HepG2 (cell line): ENCODE measurements around the gene ZFP36. TPM values are rescaled to one million over a fixed set of nuclear protein-coding genes. Genes with fewer than 3 reads are reported as not detected.

Source experiments
- FOXK2 ChIP-seq: fragments of 450-650 bp; IDR thresholded peaks from 2 replicates; pipeline ENCODE4 v1.6.1; 2016
- KAT2B ChIP-seq: fragments of 150-350 bp; IDR thresholded peaks from 2 replicates; pipeline ENCODE4 v1.6.1; 2014; ENCODE audit warnings: low read depth, low read length, borderline replicate concordance
- MZF1 ChIP-seq: sonication (generic); formaldehyde crosslinking; IDR thresholded peaks from 2 replicates; pipeline ENCODE4 v1.8.1; 2023; ENCODE audit warnings: mild to moderate bottlenecking, missing genetic modification reagents, borderline replicate concordance
- NFYB ChIP-seq: sonication (generic); formaldehyde crosslinking; IDR thresholded peaks from 2 replicates; pipeline ENCODE4 v1.4.0; 2020; ENCODE audit warnings: missing genetic modification reagents
- NONO ChIP-seq, 2 experiments: fragments of 450-650 bp in 1 of 2; sonication (generic) in 1 of 2; formaldehyde crosslinking in 1 of 2; IDR thresholded peaks in 1 of 2; conservative IDR thresholded peaks in 1 of 2; 2 replicates each; pipeline versions ENCODE4 v1.6.1 to v1.8.0; 2017 to 2022; ENCODE audit warnings: mild to moderate bottlenecking in 1 of 2, missing genetic modification reagents in 1 of 2, moderate library complexity in 1 of 2
- NR2F2 ChIP-seq: IDR thresholded peaks from 2 replicates; pipeline ENCODE4 v1.6.1; 2012; ENCODE audit warnings: low read depth, inconsistent platforms, borderline replicate concordance
- PCBP1 ChIP-seq: fragments of 200-400 bp; formaldehyde crosslinking; IDR thresholded peaks from 2 replicates; pipeline ENCODE4 v1.6.1; 2017; ENCODE audit warnings: mild to moderate bottlenecking, low read depth, low read length, borderline replicate concordance
- TBX2 ChIP-seq: sonication (generic); formaldehyde crosslinking; IDR thresholded peaks from 2 replicates; pipeline ENCODE4 v1.5.0; 2020; ENCODE audit warnings: missing genetic modification reagents, mild to moderate bottlenecking, borderline replicate concordance
- ZFP41 ChIP-seq: sonication (generic); formaldehyde crosslinking; IDR thresholded peaks from 2 replicates; pipeline ENCODE4 v1.4.0; 2020; ENCODE audit warnings: mild to moderate bottlenecking, missing genetic modification reagents, borderline replicate concordance
- ZNF296 ChIP-seq: sonication (generic); formaldehyde crosslinking; conservative IDR thresholded peaks from 2 replicates; pipeline ENCODE4 v1.5.0; 2020; ENCODE audit warnings: mild to moderate bottlenecking, missing genetic modification reagents
- ZNF44 ChIP-seq: sonication (generic); formaldehyde crosslinking; IDR thresholded peaks from 2 replicates; pipeline ENCODE4 v1.5.1; 2020; ENCODE audit warnings: mild to moderate bottlenecking, missing genetic modification reagents
- ZNF501 ChIP-seq: sonication (generic); formaldehyde crosslinking; IDR thresholded peaks from 2 replicates; pipeline ENCODE4 v1.5.1; 2020; ENCODE audit warnings: mild to moderate bottlenecking, moderate library complexity, missing genetic modification reagents
- ZNF530 ChIP-seq: sonication (generic); formaldehyde crosslinking; IDR thresholded peaks from 2 replicates; pipeline ENCODE4 v1.5.0; 2020; ENCODE audit warnings: low read depth, mild to moderate bottlenecking, missing genetic modification reagents
- ZNF546 ChIP-seq: sonication (generic); formaldehyde crosslinking; conservative IDR thresholded peaks from 2 replicates; pipeline ENCODE4 v1.8.1; 2023; ENCODE audit warnings: mild to moderate bottlenecking, missing genetic modification reagents
- polyA plus RNA-seq, 8 experiments: library from polyadenylated mRNA; depleted of rRNA in 3 of 8; stranded (reverse) in 7 of 8; unstranded in 1 of 8; fragments of >200 nt; fragmentation: Illumina TruSeq in 4 of 8; extraction: Trizol in 4 of 8; gene quantifications; 2 replicates each; pipeline versions ENCODE4 v1.2.1 to v1.2.3, GENCODE V29; 2011 to 2016; ENCODE audit warnings: low read depth in 4 of 8, missing spikeins in 1 of 8, mixed read lengths in 1 of 8; ENCODE audit not compliant: insufficient read depth in 1 of 8
- total RNA-seq, 5 experiments: library from RNA; depleted of rRNA; stranded (reverse); fragments of >200 nt; fragmentation: Illumina TruSeq; extraction: Trizol; gene quantifications; 2 replicates each; pipeline ENCODE4 v1.2.3, GENCODE V29; 2016; ENCODE audit warnings: low read depth in 1 of 5
- TF ChIP-seq, protein P1 (sequence below): sonication (generic); formaldehyde crosslinking; IDR thresholded peaks from 2 replicates; pipeline ENCODE4 v1.5.0; 2020; ENCODE audit warnings: missing genetic modification reagents
- TF ChIP-seq, protein P2 (sequence below): sonication (generic); formaldehyde crosslinking; IDR thresholded peaks from 2 replicates; pipeline ENCODE4 v1.8.1; 2023; ENCODE audit warnings: mild to moderate bottlenecking, missing genetic modification reagents
- TF ChIP-seq, protein P3 (sequence below): sonication (generic); formaldehyde crosslinking; IDR thresholded peaks from 2 replicates; pipeline ENCODE4 v1.8.0; 2022; ENCODE audit warnings: low read depth, missing genetic modification reagents

The ZFP36 gene
- total and polyA plus RNA-seq, 2 of the 13 experiments (the other 11 are each of a cell fraction or from before 2014, with no cell fraction given): 1.4 to 1.7 TPM

GRCh38 chr19:39445196-39446111 is 38.8 kb downstream of the ZFP36 start, which contains the start of gene SUPT5H (continued):
- no peak for TF ChIP-seq KAT2B
- no peak for TF ChIP-seq NONO (IDR thresholded peaks at IDR 0.05)
- peak; percentile 96 for TF ChIP-seq NONO (CRISPR knock-in tag; conservative IDR thresholded peaks at IDR 0.05)
- peak; percentile 61 for TF ChIP-seq NFYB (CRISPR knock-in tag)
- TF ChIP-seq, protein P1, sequence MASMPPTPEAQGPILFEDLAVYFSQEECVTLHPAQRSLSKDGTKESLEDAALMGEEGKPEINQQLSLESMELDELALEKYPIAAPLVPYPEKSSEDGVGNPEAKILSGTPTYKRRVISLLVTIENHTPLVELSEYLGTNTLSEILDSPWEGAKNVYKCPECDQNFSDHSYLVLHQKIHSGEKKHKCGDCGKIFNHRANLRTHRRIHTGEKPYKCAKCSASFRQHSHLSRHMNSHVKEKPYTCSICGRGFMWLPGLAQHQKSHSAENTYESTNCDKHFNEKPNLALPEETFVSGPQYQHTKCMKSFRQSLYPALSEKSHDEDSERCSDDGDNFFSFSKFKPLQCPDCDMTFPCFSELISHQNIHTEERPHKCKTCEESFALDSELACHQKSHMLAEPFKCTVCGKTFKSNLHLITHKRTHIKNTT (CRISPR knock-in tag): no peak
- TF ChIP-seq FOXK2: peak; percentile 48; the same call in 1 of the 2 replicates
- peak; percentile 98 for TF ChIP-seq ZNF501 (CRISPR knock-in tag)
- TF ChIP-seq ZNF546 (CRISPR knock-in tag): peak; percentile 86; the same call in 1 of the 2 replicates
- no peak for TF ChIP-seq MZF1 (CRISPR knock-in tag)
- TF ChIP-seq TBX2 (CRISPR knock-in tag): peak; percentile 77; the same call in 1 of the 2 replicates
- peak; percentile 75; the same call in 1 of the 2 replicates for TF ChIP-seq PCBP1
- no peak for TF ChIP-seq ZFP41 (CRISPR knock-in tag)
- TF ChIP-seq, protein P2, sequence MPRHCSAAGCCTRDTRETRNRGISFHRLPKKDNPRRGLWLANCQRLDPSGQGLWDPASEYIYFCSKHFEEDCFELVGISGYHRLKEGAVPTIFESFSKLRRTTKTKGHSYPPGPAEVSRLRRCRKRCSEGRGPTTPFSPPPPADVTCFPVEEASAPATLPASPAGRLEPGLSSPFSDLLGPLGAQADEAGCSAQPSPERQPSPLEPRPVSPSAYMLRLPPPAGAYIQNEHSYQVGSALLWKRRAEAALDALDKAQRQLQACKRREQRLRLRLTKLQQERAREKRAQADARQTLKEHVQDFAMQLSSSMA (CRISPR knock-in tag): peak; percentile 100
- TF ChIP-seq NR2F2: no peak
- TF ChIP-seq, protein P3, sequence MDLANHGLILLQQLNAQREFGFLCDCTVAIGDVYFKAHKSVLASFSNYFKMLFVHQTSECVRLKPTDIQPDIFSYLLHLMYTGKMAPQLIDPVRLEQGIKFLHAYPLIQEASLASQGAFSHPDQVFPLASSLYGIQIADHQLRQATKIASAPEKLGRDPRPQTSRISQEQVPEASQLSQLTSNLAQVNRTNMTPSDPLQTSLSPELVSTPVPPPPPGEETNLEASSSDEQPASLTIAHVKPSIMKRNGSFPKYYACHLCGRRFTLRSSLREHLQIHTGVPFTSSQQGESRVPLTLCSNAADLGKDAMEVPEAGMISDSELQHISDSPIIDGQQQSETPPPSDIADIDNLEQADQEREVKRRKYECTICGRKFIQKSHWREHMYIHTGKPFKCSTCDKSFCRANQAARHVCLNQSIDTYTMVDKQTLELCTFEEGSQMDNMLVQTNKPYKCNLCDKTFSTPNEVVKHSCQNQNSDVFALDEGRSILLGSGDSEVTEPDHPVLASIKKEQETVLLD: peak; percentile 77
- TF ChIP-seq ZNF44 (CRISPR knock-in tag): peak; percentile 79; the same call in 1 of the 2 replicates
- no peak for TF ChIP-seq ZNF530 (CRISPR knock-in tag)
- TF ChIP-seq ZNF296 (CRISPR knock-in tag): no peak
